Loucy (cell line): ENCODE measurements around the gene ESF1.
A peak's percentile ranks its signal among the peaks of the same experiment; 100 is the strongest.

Source experiments
- H2AFZ ChIP-seq: fragments of 200-600 bp; sonication (generic); 2 replicates; pipeline ENCODE4 v1.6.0; 2016; ENCODE audit warnings: antibody characterized with exemption, mild to moderate bottlenecking, low read length, moderate library complexity
- H3F3A ChIP-seq: fragments of 200-600 bp; 2 replicates; pipeline ENCODE4 v1.6.0; 2016; ENCODE audit warnings: antibody characterized with exemption, low read depth, mild to moderate bottlenecking
- H3K27me3 ChIP-seq: fragments of 200-600 bp; sonication (generic); 2 replicates; pipeline ENCODE4 v1.6.1; 2014; ENCODE audit warnings: low read length, mild to moderate bottlenecking; ENCODE audit not compliant: insufficient read depth, poor library complexity, severe bottlenecking
- H3K36me3 ChIP-seq: fragments of 200-600 bp; sonication (generic); 2 replicates; pipeline ENCODE4 v1.6.1; 2016; ENCODE audit warnings: low read length; ENCODE audit not compliant: insufficient read depth
- H3K4me1 ChIP-seq: fragments of 200-600 bp; sonication (generic); 2 replicates; pipeline ENCODE4 v1.5.1; 2014; ENCODE audit warnings: low read length, mild to moderate bottlenecking; ENCODE audit not compliant: insufficient read depth, poor library complexity, severe bottlenecking
- H3K4me2 ChIP-seq: fragments of 200-600 bp; sonication (generic); 2 replicates; pipeline ENCODE4 v1.6.0; 2014; ENCODE audit warnings: antibody characterized with exemption, low read length, low read depth, mild to moderate bottlenecking; ENCODE audit not compliant: poor library complexity, severe bottlenecking
- H3K4me3 ChIP-seq: fragments of 200-600 bp; sonication (generic); 2 replicates; pipeline ENCODE4 v1.5.1; 2014; ENCODE audit warnings: low read length, mild to moderate bottlenecking, mixed read lengths; ENCODE audit not compliant: poor library complexity, severe bottlenecking
- H3K79me2 ChIP-seq: fragments of 200-600 bp; sonication (generic); 2 replicates; pipeline ENCODE4 v1.6.1; 2014; ENCODE audit warnings: low read length; ENCODE audit not compliant: insufficient read depth
- H3K9ac ChIP-seq: fragments of 200-600 bp; sonication (generic); 2 replicates; pipeline ENCODE4 v1.6.0; 2014; ENCODE audit warnings: mild to moderate bottlenecking, low read depth, low read length, moderate library complexity; ENCODE audit not compliant: poor library complexity, severe bottlenecking
- H3K9me2 ChIP-seq: fragments of 200-600 bp; sonication (generic); replicated peaks from 2 replicates; pipeline ENCODE4 v1.6.1; 2016; ENCODE audit warnings: low read depth, low read length, mixed read lengths
- H3K9me3 ChIP-seq: fragments of 200-600 bp; sonication (generic); 2 replicates; pipeline ENCODE4 v1.6.1; 2014; ENCODE audit warnings: mild to moderate bottlenecking, antibody characterized with exemption, low read length, low read depth; ENCODE audit not compliant: insufficient read depth
- H4K20me1 ChIP-seq: fragments of 200-600 bp; sonication (generic); 2 replicates; pipeline ENCODE4 v1.6.0; 2014; ENCODE audit warnings: antibody characterized with exemption, low read length, mild to moderate bottlenecking; ENCODE audit not compliant: insufficient read depth, poor library complexity, severe bottlenecking
- EZH2phosphoT487 ChIP-seq: fragments of 200-600 bp; IDR thresholded peaks from 2 replicates; pipeline ENCODE4 v1.6.1; 2018; ENCODE audit warnings: antibody characterized with exemption, mild to moderate bottlenecking, moderate library complexity, borderline replicate concordance
- TF ChIP-seq, protein P1 (sequence below): fragments of 200-600 bp; sonication (generic); conservative IDR thresholded peaks from 2 replicates; pipeline ENCODE4 v1.5.1; 2014; ENCODE audit warnings: mild to moderate bottlenecking, antibody characterized with exemption, low read length

Gene ESF1

DNA sequence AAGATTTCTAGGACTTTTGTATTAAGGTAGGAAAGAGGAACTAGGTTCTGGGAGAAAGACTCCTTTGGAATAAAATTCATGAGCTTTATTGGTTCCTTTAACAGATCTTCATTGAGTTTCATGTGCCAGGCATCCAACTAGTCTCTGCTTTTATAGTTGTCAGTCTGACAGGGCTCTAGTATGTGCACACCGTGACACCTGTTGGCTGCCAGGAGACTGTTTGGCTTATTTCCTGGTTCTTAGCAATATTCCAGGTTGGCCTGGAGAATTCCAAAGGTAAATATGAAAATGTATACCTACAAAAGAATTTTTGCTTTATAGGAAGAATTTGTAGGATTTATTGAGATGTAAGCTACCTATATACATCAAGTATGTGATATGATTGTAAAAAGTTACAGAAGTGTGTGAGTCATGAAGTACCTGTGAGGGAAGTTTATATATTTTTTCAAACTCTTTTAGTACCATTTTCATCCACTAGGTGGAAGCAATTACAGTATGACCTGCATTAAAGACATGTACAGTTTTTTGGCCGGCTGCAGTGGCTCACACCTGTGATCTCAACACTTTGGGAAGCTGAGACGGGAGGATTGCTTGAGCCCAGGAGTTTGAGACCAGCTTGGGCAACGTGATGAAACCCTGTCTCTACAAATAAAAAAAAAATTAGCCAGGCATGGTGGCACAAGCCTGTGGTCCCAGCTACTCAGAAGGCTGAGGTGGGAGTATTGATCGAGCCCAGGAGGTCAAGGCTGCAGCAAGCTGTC is 35.3 kb upstream of the ESF1 start:
- H4K20me1 ChIP-seq, result no peaks in the 10 kb centered on the region
- H3K9me3 ChIP-seq, result no peaks in the 10 kb centered on the region
- peaks cover 35% of the 10 kb centered on the region for H3K36me3 ChIP-seq
- no peak overlapping the region for H3K9ac ChIP-seq
- no peaks in the 10 kb centered on the region for H3K4me1 ChIP-seq
- H3K4me2 ChIP-seq, result no peak overlapping the region
- H2AFZ ChIP-seq, result no peak overlapping the region
- H3F3A ChIP-seq, result no peaks in the 10 kb centered on the region
- no peak for TF ChIP-seq EZH2phosphoT487
- TF ChIP-seq, protein P1, sequence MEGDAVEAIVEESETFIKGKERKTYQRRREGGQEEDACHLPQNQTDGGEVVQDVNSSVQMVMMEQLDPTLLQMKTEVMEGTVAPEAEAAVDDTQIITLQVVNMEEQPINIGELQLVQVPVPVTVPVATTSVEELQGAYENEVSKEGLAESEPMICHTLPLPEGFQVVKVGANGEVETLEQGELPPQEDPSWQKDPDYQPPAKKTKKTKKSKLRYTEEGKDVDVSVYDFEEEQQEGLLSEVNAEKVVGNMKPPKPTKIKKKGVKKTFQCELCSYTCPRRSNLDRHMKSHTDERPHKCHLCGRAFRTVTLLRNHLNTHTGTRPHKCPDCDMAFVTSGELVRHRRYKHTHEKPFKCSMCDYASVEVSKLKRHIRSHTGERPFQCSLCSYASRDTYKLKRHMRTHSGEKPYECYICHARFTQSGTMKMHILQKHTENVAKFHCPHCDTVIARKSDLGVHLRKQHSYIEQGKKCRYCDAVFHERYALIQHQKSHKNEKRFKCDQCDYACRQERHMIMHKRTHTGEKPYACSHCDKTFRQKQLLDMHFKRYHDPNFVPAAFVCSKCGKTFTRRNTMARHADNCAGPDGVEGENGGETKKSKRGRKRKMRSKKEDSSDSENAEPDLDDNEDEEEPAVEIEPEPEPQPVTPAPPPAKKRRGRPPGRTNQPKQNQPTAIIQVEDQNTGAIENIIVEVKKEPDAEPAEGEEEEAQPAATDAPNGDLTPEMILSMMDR, result peak; percentile 63
- H3K27me3 ChIP-seq, result no peaks in the 10 kb centered on the region
- H3K9me2 ChIP-seq, result no peaks in the 10 kb centered on the region
- H3K79me2 ChIP-seq, result no peaks in the 10 kb centered on the region
- H3K4me3 ChIP-seq, result no peak overlapping the region

DNA sequence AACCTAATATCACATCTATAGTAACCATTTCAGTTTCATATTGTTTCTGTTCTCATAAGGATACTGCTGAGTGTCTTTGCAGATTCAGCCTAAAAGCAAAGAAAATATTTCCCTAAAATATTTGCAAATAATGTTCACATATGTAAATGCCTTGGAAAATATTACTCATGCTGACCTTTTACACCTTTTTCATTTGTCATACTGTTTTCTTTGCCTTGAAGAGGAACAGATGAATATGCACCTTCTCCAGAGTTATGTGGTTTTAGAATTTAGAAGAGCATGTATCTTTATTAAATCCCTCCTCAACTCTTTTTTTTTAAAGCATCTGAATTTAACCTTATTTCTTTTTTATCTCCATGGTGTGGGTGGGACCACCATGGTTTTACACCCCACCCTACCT is 32.6 kb upstream of the ESF1 start:
- H3K9me2 ChIP-seq, result no peaks in the 10 kb centered on the region
- H3K36me3 ChIP-seq, result peaks cover 58% of the 10 kb centered on the region
- no peaks in the 10 kb centered on the region for H3K27me3 ChIP-seq
- H3K4me2 ChIP-seq, result no peak overlapping the region
- H4K20me1 ChIP-seq, result no peaks in the 10 kb centered on the region
- H3K4me1 ChIP-seq, result no peaks in the 10 kb centered on the region
- no peak overlapping the region for H3K9ac ChIP-seq
- H3F3A ChIP-seq, result no peaks in the 10 kb centered on the region
- H3K79me2 ChIP-seq, result no peaks in the 10 kb centered on the region
- no peak for TF ChIP-seq EZH2phosphoT487
- H2AFZ ChIP-seq, result no peak overlapping the region
- no peaks in the 10 kb centered on the region for H3K9me3 ChIP-seq
- H3K4me3 ChIP-seq, result no peak overlapping the region

DNA sequence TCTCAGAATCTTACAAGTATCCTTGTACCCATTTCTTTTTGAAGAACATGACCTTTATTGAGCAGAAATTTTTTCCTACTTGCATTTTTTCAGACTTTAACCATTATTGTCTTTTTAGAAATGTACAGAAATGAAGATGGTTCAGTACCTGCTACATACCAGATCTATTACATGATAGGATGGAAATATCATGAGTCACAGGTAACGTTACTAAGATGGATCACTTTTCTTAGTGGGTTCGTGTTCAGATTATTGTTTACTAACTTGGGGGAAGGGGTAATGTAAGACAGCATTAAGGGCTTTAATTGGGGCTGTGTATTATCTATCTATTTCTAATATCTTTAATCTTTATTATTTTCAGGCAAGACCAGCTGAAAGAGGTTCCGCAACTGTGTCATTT is 32.0 kb upstream of the ESF1 start:
- H3K79me2 ChIP-seq, result no peaks in the 10 kb centered on the region
- no peak overlapping the region for H3K4me3 ChIP-seq
- no peak overlapping the region for H3K4me2 ChIP-seq
- peaks cover 64% of the 10 kb centered on the region for H3K36me3 ChIP-seq
- no peak overlapping the region for H3K9ac ChIP-seq
- H3K27me3 ChIP-seq, result no peaks in the 10 kb centered on the region
- no peaks in the 10 kb centered on the region for H3K9me3 ChIP-seq
- H2AFZ ChIP-seq, result no peak overlapping the region
- TF ChIP-seq, protein P1, result no peak
- no peak for TF ChIP-seq EZH2phosphoT487
- no peaks in the 10 kb centered on the region for H4K20me1 ChIP-seq
- H3F3A ChIP-seq, result no peaks in the 10 kb centered on the region
- no peaks in the 10 kb centered on the region for H3K4me1 ChIP-seq
- no peaks in the 10 kb centered on the region for H3K9me2 ChIP-seq

DNA sequence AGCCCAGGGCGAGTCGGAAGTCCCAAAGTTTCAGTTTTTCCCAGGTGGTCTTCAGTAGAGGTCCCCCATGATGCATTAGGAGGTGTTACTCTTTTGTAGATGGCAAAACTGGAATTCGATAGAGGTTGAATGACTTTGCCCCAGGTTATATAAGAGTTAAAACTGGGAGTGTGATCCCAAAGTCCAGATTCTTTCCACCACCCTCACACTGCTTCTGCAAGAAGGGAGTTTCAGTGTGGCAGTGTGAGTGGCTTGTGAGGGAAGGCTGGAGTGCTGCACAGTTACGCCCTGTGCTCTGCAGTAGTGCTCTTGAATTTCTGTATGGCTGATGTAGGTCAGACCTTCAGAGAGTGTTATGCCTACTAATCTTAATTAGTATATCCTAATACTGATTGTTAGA is 30.0 kb upstream of the ESF1 start:
- Histone ChIP-seq H3K79me2 (no peaks in the 10 kb centered on the region), H3K4me2 (no peak overlapping the region), H2AFZ (no peak overlapping the region), H3K9me2 (no peaks in the 10 kb centered on the region), H3K36me3 (peaks cover 85% of the 10 kb centered on the region), H3K9ac (no peak overlapping the region), H4K20me1 (no peaks in the 10 kb centered on the region), H3K4me1 (no peaks in the 10 kb centered on the region), H3F3A (no peaks in the 10 kb centered on the region), H3K4me3 (no peak overlapping the region), H3K27me3 (no peaks in the 10 kb centered on the region), H3K9me3 (no peaks in the 10 kb centered on the region)
- no peak for TF ChIP-seq EZH2phosphoT487
- TF ChIP-seq, protein P1, result no peak
